Bronchial smooth muscle cell (primary cell): ENCODE results near the gene TMIGD2. TPM values are rescaled to one million over a fixed set of nuclear protein-coding genes. Genes with fewer than 3 reads are reported as not detected.

Experiments used
- total RNA-seq: library from RNA; depleted of rRNA; stranded (reverse); fragments of >200 nt; gene quantifications from 2 replicates; pipeline ENCODE4 v1.2.1, GENCODE V29; 2014

The TMIGD2 gene
- not detected in 2 replicates for total RNA-seq

GRCh38 chr19:4302243-4302640, at the start of gene TMIGD2:
TSS of gene TMIGD2 (minus strand) at chr19:4302389. CDS start at chr19:4302385, 4 bp downstream.

GRCh38 chr19:4343370-4344307, 41.5 kb upstream of the TMIGD2 start, which contains the start of gene MPND:
TSS of gene MPND (plus strand) at chr19:4343562. CDS start at chr19:4343594, 32 bp downstream.

GRCh38 chr19:4338441-4339355, 36.5 kb upstream of the TMIGD2 start, which contains the start of gene STAP2:
TSS of gene STAP2 (minus strand) at chr19:4338827. CDS start at chr19:4338753, 74 bp downstream.

GRCh38 chr19:4304538-4305256, 2.5 kb upstream of the TMIGD2 start, which contains the start of gene FSD1:
TSS of gene FSD1 (plus strand) at chr19:4304598. CDS start at chr19:4304747, 149 bp downstream.

GRCh38 chr19:4278419-4279266, 23.5 kb downstream of the TMIGD2 start, which contains the start of gene SHD:
TSS of gene SHD (plus strand) at chr19:4279266. CDS start at chr19:4280064, 798 bp downstream.

GRCh38 chr19:4246767-4247593, 55.2 kb downstream of the TMIGD2 start, which contains the start of gene YJU2:
TSS of gene YJU2 (plus strand) at chr19:4247080. CDS start at chr19:4247147, 67 bp downstream.

Other genes with a start within 250 kb of the TMIGD2 start
- 13.1 and 17.9 TPM in 2 replicates for gene ZBTB7A, start 235.5 kb downstream of the TMIGD2 start, total RNA-seq
- 192 and 263 TPM in 2 replicates for gene MAP2K2, start 178.3 kb downstream of the TMIGD2 start, total RNA-seq
- gene CREB3L3, start 148.8 kb downstream of the TMIGD2 start, total RNA-seq, result under 0.01 TPM in 1 of 2 replicates, not detected in the other
- gene SIRT6, start 119.8 kb downstream of the TMIGD2 start, total RNA-seq, result 11.6 and 12.1 TPM in 2 replicates
- 2.4 and 4.4 TPM in 2 replicates for gene ANKRD24, start 119.7 kb downstream of the TMIGD2 start, total RNA-seq
- 0.16 TPM in 1 of 2 replicates, not detected in the other for gene EBI3, start 72.9 kb downstream of the TMIGD2 start, total RNA-seq
- 12.9 and 16.4 TPM in 2 replicates for gene YJU2, start 55.3 kb downstream of the TMIGD2 start, total RNA-seq
- gene SHD, start 23.1 kb downstream of the TMIGD2 start, total RNA-seq, result not detected in 2 replicates
- 11.3 and 14.9 TPM in 2 replicates for gene FSD1, start 2.2 kb upstream of the TMIGD2 start, total RNA-seq
- gene STAP2, start 36.4 kb upstream of the TMIGD2 start, total RNA-seq, result 6.6 and 6.7 TPM in 2 replicates
- 8.2 and 8.8 TPM in 2 replicates for gene MPND, start 41.2 kb upstream of the TMIGD2 start, total RNA-seq
- 25.2 and 31.7 TPM in 2 replicates for gene SH3GL1, start 98.2 kb upstream of the TMIGD2 start, total RNA-seq
- gene CHAF1A, start 100.3 kb upstream of the TMIGD2 start, total RNA-seq, result 3.7 and 6.0 TPM in 2 replicates
- 138 and 176 TPM in 2 replicates for gene UBXN6, start 155.4 kb upstream of the TMIGD2 start, total RNA-seq
- gene HDGFL2, start 169.9 kb upstream of the TMIGD2 start, total RNA-seq, result 59.6 and 82.7 TPM in 2 replicates
- 0.43 and 2.5 TPM in 2 replicates for gene PLIN4, start 216.1 kb upstream of the TMIGD2 start, total RNA-seq
- gene PLIN5, start 232.8 kb upstream of the TMIGD2 start, total RNA-seq, result not detected in 2 replicates
- not detected in 2 replicates for gene LRG1, start 237.6 kb upstream of the TMIGD2 start, total RNA-seq